Measurements from ENCODE around the gene KIF2A.

- no peak for TF ChIP-seq POLR2A (IDR thresholded peaks at IDR 0.05; ENCODE audit: low read depth, low read length)
- no peak for TF ChIP-seq POU2F2 (IDR thresholded peaks at IDR 0.05; ENCODE audit: low read depth, low read length)
- no peak for TF ChIP-seq POLR2AphosphoS5 (IDR thresholded peaks at IDR 0.05; ENCODE audit: low read depth, low read length)
Measured at GRCh38 chr5:62340392-62340791, 34.4 kb downstream of the KIF2A start.
